A673 (cell line): ENCODE measurements around the gene COL4A3.

Experiments
- EZH2 ChIP-seq: fragments of 200-600 bp; sonication (generic); IDR thresholded peaks from 2 replicates; pipeline ENCODE4 v1.6.1; 2017; ENCODE audit warnings: borderline replicate concordance, low read depth, mild to moderate bottlenecking, mixed read lengths, antibody characterized with exemption, low read length; ENCODE audit not compliant: poor library complexity, severe bottlenecking
- TF ChIP-seq, protein P1 (sequence below): fragments of 300-800, 200-600 bp; sonication (generic); conservative IDR thresholded peaks from 2 replicates; pipeline ENCODE4 v1.5.1; 2017; ENCODE audit warnings: low read depth, mild to moderate bottlenecking, antibody characterized with exemption, low read length, moderate library complexity, mixed read lengths

DNA sequence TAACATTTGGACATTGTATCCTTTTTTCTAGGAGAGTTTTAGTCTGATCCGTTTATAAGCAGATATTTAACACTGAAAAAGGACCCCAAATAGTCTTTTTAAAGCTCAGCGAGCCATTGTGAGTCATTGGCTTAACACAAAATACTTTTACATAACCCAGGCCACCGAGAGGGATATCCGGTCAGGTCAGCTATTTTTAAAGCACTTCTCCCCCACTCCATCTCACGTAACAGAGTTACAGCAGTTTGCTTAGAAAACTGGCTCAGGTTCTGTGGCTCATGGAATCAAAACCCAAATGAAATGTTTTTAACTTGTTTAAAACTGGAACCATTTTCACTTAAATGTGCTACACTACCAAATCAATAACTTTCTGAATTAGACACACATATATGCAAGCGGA, 23.9 kb downstream of the COL4A3 start:
- TF ChIP-seq, protein P1, sequence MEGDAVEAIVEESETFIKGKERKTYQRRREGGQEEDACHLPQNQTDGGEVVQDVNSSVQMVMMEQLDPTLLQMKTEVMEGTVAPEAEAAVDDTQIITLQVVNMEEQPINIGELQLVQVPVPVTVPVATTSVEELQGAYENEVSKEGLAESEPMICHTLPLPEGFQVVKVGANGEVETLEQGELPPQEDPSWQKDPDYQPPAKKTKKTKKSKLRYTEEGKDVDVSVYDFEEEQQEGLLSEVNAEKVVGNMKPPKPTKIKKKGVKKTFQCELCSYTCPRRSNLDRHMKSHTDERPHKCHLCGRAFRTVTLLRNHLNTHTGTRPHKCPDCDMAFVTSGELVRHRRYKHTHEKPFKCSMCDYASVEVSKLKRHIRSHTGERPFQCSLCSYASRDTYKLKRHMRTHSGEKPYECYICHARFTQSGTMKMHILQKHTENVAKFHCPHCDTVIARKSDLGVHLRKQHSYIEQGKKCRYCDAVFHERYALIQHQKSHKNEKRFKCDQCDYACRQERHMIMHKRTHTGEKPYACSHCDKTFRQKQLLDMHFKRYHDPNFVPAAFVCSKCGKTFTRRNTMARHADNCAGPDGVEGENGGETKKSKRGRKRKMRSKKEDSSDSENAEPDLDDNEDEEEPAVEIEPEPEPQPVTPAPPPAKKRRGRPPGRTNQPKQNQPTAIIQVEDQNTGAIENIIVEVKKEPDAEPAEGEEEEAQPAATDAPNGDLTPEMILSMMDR, result no peak
- TF ChIP-seq EZH2, result no peak
